CMK (cell line): ENCODE data around the gene P4HA2.

Experiments used
- DNase-seq: peaks from one replicate; pipeline ENCODE4 v3.0.0-alpha.2; 2010; ENCODE audit warnings: low read depth

Gene P4HA2

GRCh38 chr5:132264546-132265335 lies 37.1 kb upstream of the P4HA2 start:
- DNase-seq, result no peak

- no peak for DNase-seq
Measured at GRCh38 chr5:132263548-132264261, 36.1 kb upstream of the P4HA2 start.

DNA sequence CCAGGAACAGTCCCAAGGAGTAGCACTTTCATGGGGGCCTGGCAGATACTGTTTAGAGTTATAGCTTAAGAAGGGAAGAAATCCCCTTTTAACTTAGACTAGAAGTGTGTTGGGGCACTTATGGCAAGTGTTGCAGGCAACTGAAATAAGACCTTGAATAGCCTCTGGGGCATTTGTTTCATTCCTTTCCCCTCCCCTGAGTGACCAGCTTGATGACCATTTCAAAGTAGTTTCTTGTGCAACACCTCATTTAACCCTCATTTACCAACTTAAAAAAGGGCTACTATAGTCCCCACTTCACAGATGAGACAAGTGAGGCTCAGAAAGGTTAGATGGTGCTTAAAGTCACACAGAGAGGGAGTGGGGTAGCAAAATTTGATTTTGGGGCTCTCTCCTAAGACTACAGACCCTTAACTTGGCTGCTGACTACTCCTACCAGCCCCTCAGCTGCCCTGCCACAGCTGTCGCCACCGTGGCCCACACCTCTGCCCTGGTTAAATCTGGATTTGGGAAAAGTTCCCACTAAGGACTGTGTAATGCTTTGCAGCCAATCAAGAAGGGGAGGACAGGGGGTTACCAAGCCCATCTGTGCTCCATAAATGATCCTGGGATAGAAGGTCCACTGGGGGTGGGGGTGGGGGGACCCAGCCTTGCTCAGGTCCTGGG lies 35.4 kb upstream of the P4HA2 start:
- no peak for DNase-seq

GRCh38 chr5:132261881-132262845 lies 34.5 kb upstream of the P4HA2 start:
- DNase-seq, result no peak

DNA sequence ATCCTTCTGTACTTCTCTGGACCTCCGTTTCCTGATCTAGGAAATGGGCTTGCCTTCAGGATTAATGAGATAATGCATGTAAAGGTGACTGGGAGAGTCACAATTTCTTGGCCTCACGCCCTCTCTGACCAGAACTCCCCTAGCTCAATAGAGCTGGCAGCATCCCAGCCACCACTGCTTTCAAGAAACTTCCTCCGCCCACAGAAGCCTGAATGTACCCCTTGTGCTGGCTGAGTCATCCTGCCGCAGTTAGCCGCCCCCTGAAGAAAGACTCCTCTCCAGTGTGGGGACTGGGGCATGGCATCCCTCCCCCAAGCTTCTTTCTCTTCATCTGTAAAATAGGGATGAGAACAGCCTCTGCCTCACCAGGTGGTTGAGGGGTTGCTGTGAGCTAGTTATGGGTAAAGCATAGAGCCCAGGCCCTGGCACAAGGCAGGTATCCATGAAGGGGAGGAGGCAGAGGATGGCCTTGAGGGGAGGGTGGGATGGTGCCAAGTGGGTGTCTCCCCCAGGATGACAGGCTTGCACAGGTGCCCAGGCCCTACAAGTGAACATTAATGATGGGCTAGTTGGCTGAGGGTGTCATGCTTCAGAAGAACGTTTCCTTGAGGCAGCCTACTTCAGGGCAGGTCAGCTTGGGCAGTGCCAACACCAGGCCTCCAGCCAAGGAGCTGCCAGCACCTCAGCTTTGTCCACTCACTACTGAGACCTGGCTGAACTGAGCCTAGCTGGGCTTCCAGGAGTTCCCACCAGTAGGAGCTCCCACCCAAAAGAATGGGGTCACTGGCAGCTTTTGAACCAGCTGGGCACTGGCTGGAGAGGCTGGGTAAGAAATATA lies 33.3 kb upstream of the P4HA2 start:
- DNase-seq, result no peak

DNA sequence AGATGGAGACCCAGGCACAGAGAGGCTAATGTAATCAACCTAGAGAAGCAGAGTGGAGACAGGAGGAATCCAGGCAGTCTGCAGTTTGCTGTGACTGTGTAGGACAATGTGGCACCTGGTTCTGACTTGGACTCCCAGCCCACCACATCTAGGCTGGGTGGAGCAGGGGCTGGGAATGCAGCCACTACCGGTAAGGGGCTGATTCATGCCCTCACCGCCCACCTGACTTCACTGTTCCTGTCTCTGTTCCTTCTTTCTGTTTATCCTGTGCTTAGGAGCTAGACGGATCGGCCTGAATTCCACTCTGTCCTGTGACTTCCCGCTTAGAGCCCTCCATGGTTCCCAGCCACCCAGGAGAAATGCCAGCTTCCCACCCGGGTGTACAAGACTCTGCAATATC lies 32.4 kb upstream of the P4HA2 start:
- DNase-seq, result no peak

DNA sequence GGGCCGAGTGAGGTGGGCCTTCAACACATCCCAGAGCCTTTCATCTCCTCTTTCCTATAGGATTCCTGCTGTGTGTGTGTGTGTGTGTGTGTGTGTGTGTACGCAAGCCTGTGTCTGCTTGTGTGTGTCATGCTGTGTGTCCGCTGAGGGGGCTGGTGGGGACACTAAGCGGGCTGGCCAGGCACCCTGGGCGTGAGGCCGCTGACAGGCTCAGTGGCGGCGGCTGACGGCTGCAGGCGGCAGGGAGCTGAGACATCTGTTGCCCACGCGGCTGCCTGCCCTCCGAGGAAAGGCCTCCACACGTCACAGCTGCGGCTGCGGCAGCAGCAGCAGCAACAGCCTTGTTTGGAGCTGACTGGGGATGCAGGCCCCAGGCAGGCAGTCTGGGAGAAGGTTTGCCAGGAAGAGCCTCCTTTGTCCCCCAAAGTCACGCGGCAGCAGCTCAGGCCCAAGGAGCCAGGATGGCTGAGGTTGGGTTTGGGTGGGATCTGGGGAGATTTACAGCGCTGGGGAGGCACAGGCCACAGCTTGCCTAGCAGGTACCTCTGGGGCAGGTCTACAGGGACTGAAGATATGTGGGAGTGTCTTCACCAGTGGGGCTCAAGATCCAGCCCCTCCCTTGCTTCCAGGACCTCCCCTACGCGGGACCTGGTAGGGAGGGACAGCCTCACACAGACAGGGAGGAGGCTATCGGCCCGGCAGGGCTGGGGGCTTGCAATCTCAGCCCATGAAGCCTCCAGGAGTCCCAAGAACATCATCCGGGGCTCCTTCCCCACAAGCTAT lies 31.6 kb upstream of the P4HA2 start:
- DNase-seq, result no peak

DNA sequence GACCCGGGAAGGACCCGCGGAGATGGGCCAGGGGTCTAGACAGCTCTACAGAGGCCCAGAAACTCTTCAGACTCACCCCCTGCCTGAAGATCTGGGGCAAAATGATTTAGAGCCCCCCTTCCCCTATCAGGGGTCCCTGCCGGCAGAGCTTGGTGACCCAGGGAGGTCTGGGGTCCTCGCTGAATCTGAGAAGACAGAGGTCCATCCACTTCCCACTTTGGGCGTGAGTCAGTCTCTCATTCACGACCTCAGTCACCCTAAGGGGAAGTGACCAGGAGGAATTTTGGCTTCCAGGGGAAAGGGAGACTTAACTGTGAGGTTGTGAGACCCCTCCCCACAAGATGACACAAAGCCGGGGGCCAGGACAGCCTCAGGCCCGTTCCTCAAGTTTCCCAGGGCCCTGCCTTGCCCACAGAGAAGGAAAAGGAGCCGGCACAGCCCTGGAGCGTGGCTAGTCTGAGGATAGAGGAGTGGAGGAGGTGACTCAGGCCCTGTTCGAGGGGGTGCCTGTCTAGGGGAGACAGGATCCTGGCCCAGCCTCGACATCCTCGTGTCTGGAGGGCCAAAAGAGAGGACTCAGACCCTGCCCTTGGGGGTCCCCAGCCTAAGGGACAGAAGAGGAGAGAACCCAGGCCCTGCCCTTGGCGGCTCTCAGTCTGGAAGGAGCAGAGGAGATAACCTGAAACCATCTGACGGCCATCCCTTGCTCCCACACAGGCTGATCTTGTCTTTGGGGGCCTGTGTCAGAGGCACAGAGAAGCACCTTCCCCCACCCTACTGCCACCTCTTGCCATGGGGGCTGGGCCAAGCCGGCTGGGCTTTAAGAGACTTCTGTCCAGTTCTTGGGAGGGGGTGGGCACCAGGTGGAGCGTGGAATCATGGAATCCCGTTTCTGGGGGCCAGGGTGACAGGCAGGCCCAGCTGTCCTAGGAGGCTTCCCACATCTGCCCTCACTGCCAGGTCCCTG lies 30.7 kb upstream of the P4HA2 start:
- DNase-seq, result no peak

- no peak for DNase-seq
Measured at GRCh38 chr5:132257131-132258101, 29.8 kb upstream of the P4HA2 start, which contains the start of gene PDLIM4. Gene PDLIM4, plus strand, starts transcription at chr5:132257696. Its CDS starts 39 bp downstream, at chr5:132257735.

DNA sequence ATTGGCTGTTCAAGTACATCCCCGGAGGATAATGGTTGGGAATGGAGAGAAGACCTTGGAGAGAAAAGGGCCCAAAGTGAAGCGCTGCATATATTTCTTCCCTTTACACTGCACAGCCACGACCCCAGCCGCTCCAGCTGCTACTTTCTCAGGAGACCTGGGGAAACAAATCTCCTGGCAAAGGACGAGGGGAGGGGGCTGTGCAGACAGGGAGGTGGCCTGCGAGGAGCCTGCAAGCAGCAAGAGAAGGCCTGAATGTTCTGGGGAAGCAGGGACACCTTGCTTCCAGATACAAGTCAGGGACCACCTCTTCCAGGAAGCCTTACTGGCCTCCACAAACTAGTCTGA lies 29.1 kb upstream of the P4HA2 start:
- no peak for DNase-seq

DNA sequence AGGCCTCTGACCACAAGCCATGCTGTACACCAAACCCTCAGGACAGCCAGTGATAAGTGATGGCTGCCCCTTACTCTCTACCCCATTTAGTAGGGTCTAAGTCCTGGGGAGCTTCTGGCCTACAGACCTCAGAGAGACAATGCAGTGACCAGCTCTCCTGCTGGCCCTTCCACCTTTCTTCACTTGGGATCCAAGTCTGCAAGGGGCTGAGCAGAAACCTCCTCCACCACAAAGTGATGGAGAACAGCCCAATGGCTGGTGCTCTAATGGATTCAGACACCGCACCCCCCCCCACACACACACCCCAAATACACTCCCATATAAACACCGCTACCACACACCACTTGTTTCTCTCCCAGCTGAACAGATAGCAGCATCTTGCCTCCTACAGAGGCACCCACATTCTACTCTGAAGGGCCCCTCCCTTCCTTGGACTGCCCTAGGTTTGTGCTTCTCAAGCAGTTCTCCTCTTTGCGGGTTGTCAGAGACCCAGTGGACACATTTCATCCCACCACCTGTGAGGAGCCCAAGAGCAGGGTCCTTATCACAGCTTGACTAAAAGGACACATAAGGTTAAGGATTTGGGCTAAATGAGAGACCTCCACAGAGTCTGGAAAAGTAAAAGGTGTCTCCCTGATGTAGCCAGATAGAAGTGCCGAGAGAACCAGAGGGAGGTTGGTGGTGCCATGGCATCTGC lies 28.6 kb upstream of the P4HA2 start:
- DNase-seq, result no peak

DNA sequence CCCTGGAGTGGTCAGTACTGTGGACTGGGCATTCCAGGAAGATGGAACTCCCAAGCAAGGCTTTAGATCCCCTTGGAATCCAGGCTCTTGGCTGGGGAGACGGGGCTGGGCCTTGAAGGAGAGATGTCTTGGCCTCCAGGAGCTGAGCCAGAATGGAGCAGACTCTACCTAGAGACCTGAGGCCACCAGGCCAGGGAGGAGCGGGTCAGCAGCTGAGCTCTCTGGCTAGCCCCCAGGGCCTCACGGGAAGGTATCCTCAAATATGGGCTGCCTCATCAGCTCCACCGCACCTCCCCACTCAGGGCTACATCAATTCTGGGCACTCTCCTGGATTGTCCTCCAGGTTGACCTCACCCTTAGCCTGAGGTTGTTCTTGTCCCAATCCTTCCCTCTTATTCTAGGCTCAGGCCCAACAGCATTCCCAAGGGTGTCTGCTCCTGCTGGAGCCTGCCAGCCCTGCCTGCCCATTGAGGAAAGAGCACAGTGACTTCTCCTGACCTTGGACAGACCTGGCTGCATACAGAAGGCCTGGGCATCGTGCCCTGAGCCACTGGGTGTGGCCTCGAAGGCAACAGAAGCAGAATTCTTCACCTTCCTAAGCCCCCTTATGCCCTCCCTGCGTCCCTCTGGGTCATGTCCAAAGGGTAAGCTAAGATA lies 26.8 kb upstream of the P4HA2 start:
- no peak for DNase-seq

DNA sequence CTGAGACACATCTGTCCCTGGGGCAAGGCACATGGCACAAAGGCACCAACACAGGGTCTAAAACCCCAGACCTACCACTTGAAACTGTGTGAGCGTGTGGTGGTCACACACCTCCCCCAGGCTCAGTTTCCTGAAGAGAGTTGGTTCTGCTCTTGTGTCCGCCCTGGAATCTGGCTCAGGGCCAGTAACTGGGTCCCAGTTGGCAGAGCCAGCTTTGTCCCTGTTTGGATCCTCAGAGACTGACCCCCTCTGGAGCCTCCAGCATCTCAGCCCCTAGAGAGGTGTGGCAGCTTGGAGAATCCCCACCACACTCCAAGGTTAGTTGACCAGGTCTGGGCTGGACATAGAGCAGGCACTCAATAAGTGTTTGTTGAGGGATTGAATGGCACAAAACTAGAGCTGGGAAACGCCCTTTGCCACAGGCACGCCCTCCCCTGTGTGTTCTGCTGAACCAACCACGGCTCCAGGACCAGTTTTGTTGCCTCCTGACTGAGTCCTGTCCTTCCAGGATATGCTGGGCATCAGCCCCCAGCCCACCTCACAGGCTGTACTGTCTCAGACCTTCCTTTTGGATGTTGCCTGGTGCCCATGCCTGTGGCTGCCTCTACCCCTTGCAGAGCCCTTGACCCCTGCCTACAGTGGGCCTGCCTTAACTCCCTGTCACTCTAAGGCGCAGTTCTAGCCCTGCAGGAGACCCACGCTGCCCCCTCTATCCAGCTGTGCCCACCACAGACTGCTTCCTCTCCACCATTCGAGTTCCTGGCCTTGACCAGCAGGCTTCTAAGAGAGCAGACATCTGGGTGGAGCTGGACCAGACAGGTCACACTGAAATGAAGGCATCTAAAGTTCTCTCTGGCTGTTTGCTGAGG lies 26.0 kb upstream of the P4HA2 start:
- no peak for DNase-seq

- DNase-seq, result no peak
Measured at GRCh38 chr5:132253008-132253441, 25.4 kb upstream of the P4HA2 start.

DNA sequence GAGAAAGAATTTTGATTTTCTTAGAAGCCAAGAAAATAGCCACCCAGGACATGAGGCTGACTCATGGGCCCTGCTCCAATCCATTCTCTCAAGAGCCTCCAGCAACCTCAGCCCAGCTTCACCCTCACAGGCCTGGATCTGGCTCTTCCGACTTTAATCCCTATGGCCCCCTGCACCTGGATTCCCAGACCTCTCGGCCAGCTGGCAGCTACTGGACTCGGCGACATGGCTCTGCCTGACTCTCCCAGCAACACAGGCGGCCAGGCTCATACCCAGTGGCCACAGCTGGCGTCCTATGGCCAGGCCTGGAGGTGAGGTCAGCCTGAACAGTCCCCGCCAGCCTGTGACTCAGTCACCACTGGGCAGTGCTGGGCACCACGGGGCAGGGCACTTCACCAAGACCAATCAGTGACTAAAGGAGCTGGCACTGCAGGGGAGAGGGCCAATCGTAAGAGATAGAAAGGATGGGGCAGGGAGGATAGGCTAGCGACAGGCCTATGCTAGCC lies 23.6 kb upstream of the P4HA2 start:
- no peak for DNase-seq
